OCI-LY7 (cell line): ENCODE data around the gene CDCP2. TPM values are rescaled to one million over a fixed set of nuclear protein-coding genes. Genes with fewer than 3 reads are reported as not detected.
"Not testable (repeated sequence)": the region's sequence is repeated elsewhere in the genome, so short reads cannot be mapped to it uniquely, and the experiment has no call there.

Experiments
- BruUV-seq: library from RNA; stranded (reverse); fragments of 400-500 nt; replicated peaks from 2 replicates; lab custom pipeline; 2021; lab: Mats Ljungman, UMichigan
- CTCF ChIA-PET: fragments of 300-600 bp; sonication (Branson Sonifier 250); formaldehyde crosslinking; loops from one replicate; lab custom pipeline; 2022; ENCODE audit warnings: antibody characterized with exemption; ENCODE audit not compliant: unreplicated experiment; lab: Charles Lee
- POLR2A ChIA-PET: fragments of 300-600 bp; sonication (Branson Sonifier 250); formaldehyde crosslinking; loops from one replicate; lab custom pipeline; 2022; ENCODE audit warnings: antibody characterized with exemption; lab: Charles Lee
- DNase-seq: peaks from one replicate; pipeline ENCODE4 v3.0.0-alpha.2; 2015; ENCODE audit warnings: low spot score
- H2AFZ ChIP-seq: fragments of 200-600 bp; sonication (generic), shearing (Covaris generic); 2 replicates; pipeline ENCODE4 v1.6.1; 2014; ENCODE audit warnings: mild to moderate bottlenecking, antibody characterized with exemption, low read length, moderate library complexity
- H3K27ac ChIP-seq: fragments of 200-600 bp; sonication (generic); 2 replicates; pipeline ENCODE4 v1.5.1; 2014; ENCODE audit warnings: mixed run types, low read depth, mild to moderate bottlenecking, moderate library complexity, low read length, inconsistent platforms; ENCODE audit not compliant: poor library complexity, severe bottlenecking
- H3K36me3 ChIP-seq: fragments of 200-600 bp; sonication (generic); 2 replicates; pipeline ENCODE4 v1.6.1; 2014; ENCODE audit warnings: mild to moderate bottlenecking, antibody characterized with exemption, low read length, moderate library complexity, mixed read lengths; ENCODE audit not compliant: insufficient read depth
- H3K4me1 ChIP-seq: fragments of 200-600 bp; sonication (generic); 2 replicates; pipeline ENCODE4 v1.5.1; 2014; ENCODE audit warnings: mild to moderate bottlenecking, low read length; ENCODE audit not compliant: insufficient read depth, poor library complexity, severe bottlenecking
- H3K4me2 ChIP-seq: fragments of 200-600 bp; sonication (generic); 2 replicates; pipeline ENCODE4 v1.6.1; 2014; ENCODE audit warnings: mild to moderate bottlenecking, low read length
- H3K4me3 ChIP-seq: fragments of 200-600 bp; sonication (generic); 2 replicates; pipeline ENCODE4 v1.5.1; 2014; ENCODE audit warnings: mild to moderate bottlenecking, low read depth, low read length; ENCODE audit not compliant: poor library complexity, severe bottlenecking
- H3K79me2 ChIP-seq: fragments of 200-600 bp; sonication (generic); 2 replicates; pipeline ENCODE4 v1.6.1; 2016; ENCODE audit warnings: low read depth, mild to moderate bottlenecking, low read length, moderate library complexity, mixed read lengths; ENCODE audit not compliant: insufficient read depth
- H3K9me2 ChIP-seq: fragments of 200-600 bp; sonication (generic); 2 replicates; pipeline ENCODE4 v1.6.1; 2016; ENCODE audit warnings: mild to moderate bottlenecking, low read length, mixed read lengths; ENCODE audit not compliant: insufficient read depth
- H3K9me3 ChIP-seq: fragments of 200-600 bp; sonication (generic); 2 replicates; pipeline ENCODE4 v1.6.1; 2014; ENCODE audit warnings: mild to moderate bottlenecking, mixed run types, low read length, mixed read lengths
- H4K20me1 ChIP-seq: fragments of 200-600 bp; sonication (generic); 2 replicates; pipeline ENCODE4 v1.6.1; 2014; ENCODE audit warnings: mild to moderate bottlenecking, antibody characterized with exemption, low read length, moderate library complexity, mixed read lengths; ENCODE audit not compliant: insufficient read depth
- CTCF ChIP-seq: fragments of 200-600 bp; sonication (generic); conservative IDR thresholded peaks from 2 replicates; pipeline ENCODE4 v1.5.1; 2014; ENCODE audit warnings: mild to moderate bottlenecking, antibody characterized with exemption, low read length, moderate library complexity, mixed read lengths
- EZH2phosphoT487 ChIP-seq: fragments of 200-600 bp; sonication (generic); IDR thresholded peaks from 2 replicates; pipeline ENCODE4 v1.6.1; 2018; ENCODE audit warnings: low read depth, borderline replicate concordance, mild to moderate bottlenecking, mixed run types, antibody characterized with exemption, low read length, moderate library complexity, mixed read lengths
- intact Hi-C: fragments of 100-400 bp; cut with micrococcal nuclease; formaldehyde crosslinking; loops from one replicate; pipeline ENCODE4 v1.10.0; 2022; ENCODE audit not compliant: unreplicated experiment
- total RNA-seq, 2 experiments: library from RNA; depleted of rRNA in 1 of 2; stranded (reverse); fragments of >200 nt in 1 of 2; shearing (Covaris generic) in 1 of 2; gene quantifications; 2 replicates each; pipeline ENCODE4 v1.2.3, GENCODE V29; 2014 to 2022

The CDCP2 gene
- total RNA-seq, 2 experiments from 2014 or later: 0.09 TPM; not detected in 1

- CTCF ChIA-PET: interaction anchor here (0.6 kb wide), 1 partner anchor 9 kb away, joined by 3 read pairs; no protein-coding TSS in a partner anchor
- Histone ChIP-seq H3K9me3 (no peaks in the 10 kb centered on the region), H3K36me3 (no peaks in the 10 kb centered on the region), H3K4me2 (no peak overlapping the region), H3K4me1 (no peaks in the 10 kb centered on the region), H3K4me3 (no peak overlapping the region), H2AFZ (no peak overlapping the region), H3K9me2 (no peaks in the 10 kb centered on the region), H3K79me2 (no peaks in the 10 kb centered on the region), H3K27ac (no peak overlapping the region), H4K20me1 (no peaks in the 10 kb centered on the region)
- POLR2A ChIA-PET: interaction anchor here (0.6 to 0.8 kb wide), 3 partner anchors 12 to 45 kb away, joined by 3 to 4 read pairs (median 3); no protein-coding TSS in a partner anchor
- no peak for DNase-seq
- TF ChIP-seq EZH2phosphoT487: no peak
- TF ChIP-seq CTCF: no peak
- no TSS peak for BruUV-seq
- intact Hi-C loops: no loop called here
Measured at GRCh38 chr1:54167422-54168139, 14.8 kb upstream of the CDCP2 start.

GRCh38 chr1:54166357-54166756 is 13.6 kb upstream of the CDCP2 start:
- H3K79me2 ChIP-seq, H3K9me3 ChIP-seq, H3K36me3 ChIP-seq, H3K9me2 ChIP-seq, H3K4me3 ChIP-seq, DNase-seq, H3K4me2 ChIP-seq, H4K20me1 ChIP-seq, intact Hi-C loops, H3K4me1 ChIP-seq, H2AFZ ChIP-seq, H3K27ac ChIP-seq, BruUV-seq, CTCF ChIA-PET, POLR2A ChIA-PET: not testable (repeated sequence)

GRCh38 chr1:54165146-54165545 is 12.3 kb upstream of the CDCP2 start:
- no peak for DNase-seq

More at GRCh38 chr1:54165146-54165545, 12.3 kb upstream of the CDCP2 start:
- intact Hi-C loops: no loop called here
- no peaks in the 10 kb centered on the region for H3K36me3 ChIP-seq
- no peaks in the 10 kb centered on the region for H3K79me2 ChIP-seq
- no peaks in the 10 kb centered on the region for H3K9me3 ChIP-seq
- no peak overlapping the region for H3K4me2 ChIP-seq
- no peak overlapping the region for H3K4me3 ChIP-seq
- no peak for TF ChIP-seq CTCF
- no peak for TF ChIP-seq EZH2phosphoT487
- no peaks in the 10 kb centered on the region for H3K9me2 ChIP-seq
- ChIA-PET CTCF (no interaction called here), POLR2A (interaction anchor here (0.6 to 0.7 kb wide), 2 partner anchors 11 to 19 kb away, joined by 3 read pairs; no protein-coding TSS in a partner anchor)
- H3K27ac ChIP-seq: no peak overlapping the region
- no peaks in the 10 kb centered on the region for H3K4me1 ChIP-seq
- no peaks in the 10 kb centered on the region for H4K20me1 ChIP-seq
- H2AFZ ChIP-seq: no peak overlapping the region
- BruUV-seq: no TSS peak
